Right lobe of liver (tissue), 6 donors: ENCODE measurements around the gene CACNA2D3. TPM values are rescaled to one million over a fixed set of nuclear protein-coding genes. Genes with fewer than 3 reads are reported as not detected.

Source experiments
- ATAC-seq, 4 donors: fragments of 200-7000 bp; cut with Tn5 transposase; one replicate each; pipeline ENCODE4 v1.9.1; 2020; ENCODE audit warnings: mild to moderate bottlenecking in 4 of 4, moderate library complexity in 4 of 4
- DNase-seq, 3 donors: peaks; one replicate each; pipeline ENCODE4 v3.0.0-alpha.2; 2020
- H3K27ac ChIP-seq, 3 donors: fragments of 200-600 bp; one replicate each; pipeline ENCODE4 v1.8.0; 2022
- H3K27me3 ChIP-seq, 2 donors: fragments of 200-600 bp; one replicate each; pipeline ENCODE4 v1.8.0; 2022
- H3K36me3 ChIP-seq, 4 donors: fragments of 200-600 bp; sonication (generic) in 1 of 4; one replicate each; pipeline versions ENCODE4 v1.5.1 to v1.8.0; 2017 to 2022; ENCODE audit warnings: control low read depth in 1 of 4
- H3K4me1 ChIP-seq, 4 donors: fragments of 200-600 bp; sonication (generic) in 1 of 4; one replicate each; pipeline versions ENCODE4 v1.5.1 to v1.8.0; 2017 to 2022; ENCODE audit warnings: control low read depth in 1 of 4
- H3K4me3 ChIP-seq, 3 donors: fragments of 200-600 bp; one replicate each; pipeline ENCODE4 v1.8.0; 2022
- H3K9me3 ChIP-seq, 4 donors: fragments of 200-600 bp; sonication (generic) in 1 of 4; one replicate each; pipeline versions ENCODE4 v1.5.1 to v1.8.0; 2017 to 2022; ENCODE audit warnings: control low read depth in 1 of 4
- CTCF ChIP-seq, 4 donors: fragments of 200-600 bp in 3 of 4; fragments of 450-650 bp in 1 of 4; IDR thresholded peaks; one replicate each; pipeline versions ENCODE4 v1.5.1 to v1.8.0; 2016 to 2022; ENCODE audit warnings: antibody characterized with exemption in 4 of 4, mild to moderate bottlenecking in 2 of 4
- POLR2A ChIP-seq: fragments of 450-650 bp; IDR thresholded peaks from one replicate; pipeline ENCODE4 v1.6.1; 2017; ENCODE audit warnings: antibody characterized with exemption, mild to moderate bottlenecking
- WGBS: methylation state at CpG from one replicate; pipeline ENCODE4 v1.1.6; 2018; ENCODE audit warnings: low coverage, low lambda C conversion rate; ENCODE audit not compliant: insufficient coverage; ENCODE audit errors: missing lambda C conversion rate; 5-methylcytosine and 5-hydroxymethylcytosine counted together
- intact Hi-C, 2 donors: fragments of 100-400 bp; cut with DNase I; formaldehyde crosslinking; loops; one replicate each; pipeline versions ENCODE4 v1.11.2 to v1.14.1; 2022
- total RNA-seq, 6 experiments: library from RNA; depleted of rRNA in 2 of 6; stranded (reverse); fragments of >200 nt in 2 of 6; fragmentation: NEBNext Ultra II Directional in 3 of 6; extraction: Animal tissue kit (Norgen Biotek cat#: 25700) in 3 of 6; gene quantifications; one replicate each; pipeline versions ENCODE4 v1.1.0 to v1.2.4, GENCODE V29; 2016 to 2023
- donor health status: DM: no; HTN: yes; CAD: no.
- donor health status: DM: no; HTN: no; CAD: no.
- donor health status: DM: no; HTN: no; CAD: no.
- donor health status: DM: no; HTN: yes; CAD: no.
- donor health status: DM: no; HTN: yes; CAD: no.

Gene CACNA2D3
- total RNA-seq, 6 experiments from 2014 or later: 0.28 to 0.87 TPM; not detected in 4

GRCh38 chr3:54408328-54408727 lies 286.0 kb downstream of the CACNA2D3 start:
- H3K4me1 ChIP-seq: no peaks in the 10 kb centered on the region
- no peak overlapping the region for H3K4me3 ChIP-seq
- ATAC-seq: no peak
- intact Hi-C loops: no loop called here
- H3K36me3 ChIP-seq: no peaks in the 10 kb centered on the region
- H3K27me3 ChIP-seq: no peaks in the 10 kb centered on the region
- WGBS: 57% methylated on average over 2 of the region's 2 CpGs
- no peak for DNase-seq
- no peaks in the 10 kb centered on the region for H3K9me3 ChIP-seq
- no peak for TF ChIP-seq CTCF (IDR thresholded peaks at IDR 0.05)
- TF ChIP-seq POLR2A: no peak
- H3K27ac ChIP-seq: no peak overlapping the region

DNA sequence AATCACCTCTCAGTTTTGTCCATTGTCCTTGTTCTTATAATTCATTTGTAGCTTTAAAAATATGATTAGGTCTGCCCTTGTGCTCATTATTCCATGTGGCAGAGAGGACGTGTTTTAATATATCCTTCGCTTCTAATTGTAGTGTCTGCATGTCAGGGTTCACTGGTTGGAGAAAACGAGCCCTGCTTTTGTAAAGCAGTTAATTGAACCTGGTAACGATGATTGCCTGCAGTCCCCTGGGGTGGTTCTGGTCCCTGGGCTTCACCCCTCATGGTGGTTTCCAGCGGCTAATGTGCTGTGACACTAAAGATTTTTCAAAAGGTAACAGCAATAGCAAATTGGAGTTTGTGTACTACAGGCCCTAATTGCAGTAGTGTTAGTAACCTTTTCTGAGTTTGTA lies 299.6 kb downstream of the CACNA2D3 start:
- Histone ChIP-seq H3K27ac (no peak overlapping the region), H3K9me3 (no peaks in the 10 kb centered on the region), H3K27me3 (no peaks in the 10 kb centered on the region), H3K4me3 (no peak overlapping the region), H3K36me3 (no peaks in the 10 kb centered on the region), H3K4me1 (no peaks in the 10 kb centered on the region)
- WGBS: 51% methylated on average over 4 of the region's 5 CpGs
- intact Hi-C loops: no loop called here
- no peak for DNase-seq
- TF ChIP-seq POLR2A (no peak), CTCF (IDR thresholded peaks at IDR 0.05) (no peak)
- ATAC-seq: no peak

GRCh38 chr3:54424292-54424691 lies 301.9 kb downstream of the CACNA2D3 start:
- TF ChIP-seq CTCF (IDR thresholded peaks at IDR 0.05) (no peak), POLR2A (no peak)
- 19% methylated on average over 2 of the region's 2 CpGs for WGBS
- H3K4me1 ChIP-seq: no peaks in the 10 kb centered on the region
- DNase-seq: no peak
- H3K36me3 ChIP-seq: no peaks in the 10 kb centered on the region
- H3K27ac ChIP-seq: no peak overlapping the region
- H3K27me3 ChIP-seq: no peaks in the 10 kb centered on the region
- no peak for ATAC-seq
- no peaks in the 10 kb centered on the region for H3K9me3 ChIP-seq
- intact Hi-C loops: no loop called here
- no peak overlapping the region for H3K4me3 ChIP-seq

GRCh38 chr3:54426381-54426780 lies 304.0 kb downstream of the CACNA2D3 start:
- Histone ChIP-seq H3K27ac (no peak overlapping the region), H3K4me1 (no peaks in the 10 kb centered on the region), H3K4me3 (no peak overlapping the region), H3K36me3 (no peaks in the 10 kb centered on the region), H3K27me3 (no peaks in the 10 kb centered on the region), H3K9me3 (no peaks in the 10 kb centered on the region)
- no peak for TF ChIP-seq CTCF (IDR thresholded peaks at IDR 0.05)
- TF ChIP-seq POLR2A: no peak
- ATAC-seq: no peak
- intact Hi-C loops: no loop called here
- DNase-seq: no peak

DNA sequence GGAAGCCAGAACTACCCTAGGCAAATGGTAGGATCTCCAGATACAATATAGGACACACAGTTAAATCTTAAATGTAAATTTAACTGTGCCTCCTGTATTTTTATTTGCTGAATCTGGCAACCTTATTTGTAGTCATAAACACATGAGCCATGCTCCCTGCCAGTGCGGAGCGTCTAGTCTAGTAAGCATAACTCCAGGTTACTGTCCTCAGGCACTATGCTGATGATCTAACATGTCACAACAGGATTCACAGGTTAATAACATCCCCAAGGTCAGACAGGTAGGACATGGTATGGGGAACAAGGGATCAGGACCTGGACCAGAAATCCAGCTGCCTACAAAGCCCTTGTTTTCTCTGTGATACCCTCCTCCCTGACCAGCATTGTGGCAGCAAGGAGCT lies 305.1 kb downstream of the CACNA2D3 start:
- Histone ChIP-seq H3K4me3 (no peak overlapping the region), H3K36me3 (no peaks in the 10 kb centered on the region), H3K27me3 (no peaks in the 10 kb centered on the region), H3K9me3 (no peaks in the 10 kb centered on the region), H3K4me1 (no peaks in the 10 kb centered on the region), H3K27ac (no peak overlapping the region)
- WGBS: 71% methylated on average over 2 of the region's 2 CpGs
- DNase-seq: no peak
- no peak for TF ChIP-seq CTCF (IDR thresholded peaks at IDR 0.05)
- no peak for TF ChIP-seq POLR2A
- intact Hi-C loops: no loop called here
- no peak for ATAC-seq
